GM21786 (cell line): ENCODE measurements around the gene NOP10.
"Not testable (repeated sequence)": the region's sequence is repeated elsewhere in the genome, so short reads cannot be mapped to it uniquely, and the experiment has no call there.

Experiments used
- ATAC-seq: cut with Tn5 transposase; IDR thresholded peaks from one replicate; pipeline ENCODE4 v1.9.1; 2021; ENCODE audit not compliant: unreplicated experiment

Gene NOP10

DNA sequence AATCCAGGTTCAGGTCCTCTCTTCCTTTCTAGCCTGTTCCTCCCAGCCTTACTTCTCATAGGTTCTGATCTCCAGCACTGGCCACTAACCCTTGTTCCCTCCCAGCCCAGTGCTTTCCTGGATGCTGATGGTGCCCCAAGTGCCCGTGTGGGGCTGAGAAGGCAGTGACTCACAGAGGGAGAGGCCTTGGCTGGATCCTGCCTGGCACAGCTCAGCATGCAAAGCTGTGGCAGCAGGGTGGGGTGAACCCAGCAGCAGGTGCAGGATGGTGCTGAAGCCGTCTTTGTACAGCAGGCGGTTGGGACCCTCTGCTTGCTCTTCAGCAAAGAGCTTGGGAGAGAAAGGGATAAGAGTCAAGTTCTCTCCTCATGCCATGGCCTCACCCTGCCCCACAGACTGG is 16.5 kb upstream of the NOP10 start:
- no peak for ATAC-seq

DNA sequence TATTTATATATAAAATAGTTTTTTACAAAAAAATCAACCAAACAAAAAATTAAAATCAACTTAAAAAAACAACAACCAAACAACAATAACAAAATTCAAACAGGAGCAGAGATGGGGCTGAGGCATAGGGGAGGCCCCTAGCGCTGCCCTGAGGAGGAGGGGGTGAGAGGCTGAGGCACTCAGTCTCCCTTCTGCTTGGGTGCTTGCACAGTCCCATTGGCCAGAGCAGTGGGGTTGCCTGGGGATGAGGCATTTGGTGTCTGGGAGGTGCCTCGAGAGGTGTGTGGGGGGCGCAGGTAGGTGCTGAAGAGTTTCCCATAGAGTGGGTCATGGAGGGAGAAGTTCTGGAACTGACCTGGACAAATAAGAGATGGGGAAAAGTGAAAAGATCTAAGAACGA is 16.0 kb upstream of the NOP10 start:
- no peak for ATAC-seq

DNA sequence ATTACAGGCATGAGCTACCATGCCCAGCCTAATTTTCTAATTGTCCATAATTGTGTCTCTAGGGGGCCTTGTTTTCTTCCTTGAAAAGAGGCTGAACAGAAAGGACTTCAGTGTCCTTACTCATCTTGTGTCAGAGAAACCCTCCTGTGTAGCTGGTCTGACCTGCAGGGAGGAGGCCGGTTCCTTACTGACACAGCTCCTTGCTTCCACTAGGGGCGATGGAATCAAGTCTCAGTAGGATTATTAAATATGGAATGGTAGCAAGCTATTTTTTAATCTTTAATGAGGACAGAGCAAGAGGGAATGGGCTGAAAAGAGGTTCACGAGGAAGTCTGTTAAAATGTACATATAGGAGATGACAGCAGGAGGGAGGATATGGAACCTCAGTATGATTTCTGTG is 15.4 kb upstream of the NOP10 start:
- ATAC-seq: no peak

DNA sequence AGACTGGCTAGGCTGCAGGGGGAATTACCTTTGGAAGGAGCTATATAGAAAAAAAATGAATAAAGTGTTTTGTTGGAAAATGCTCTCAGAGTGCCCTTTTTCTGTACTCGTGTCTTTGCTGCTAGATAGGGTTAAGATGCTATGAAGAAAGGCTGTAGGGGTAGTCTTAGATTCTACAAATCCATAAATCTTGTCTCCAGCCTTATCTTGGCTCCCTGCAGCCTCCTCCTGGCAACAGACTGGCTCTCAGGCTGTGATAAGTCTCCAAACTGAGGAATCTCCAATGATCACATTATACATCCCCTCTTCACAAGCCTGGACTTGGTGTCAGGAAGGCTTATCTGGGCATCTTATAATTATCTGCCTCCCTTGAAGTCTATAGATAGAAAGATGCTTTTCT is 14.7 kb upstream of the NOP10 start:
- ATAC-seq: no peak

DNA sequence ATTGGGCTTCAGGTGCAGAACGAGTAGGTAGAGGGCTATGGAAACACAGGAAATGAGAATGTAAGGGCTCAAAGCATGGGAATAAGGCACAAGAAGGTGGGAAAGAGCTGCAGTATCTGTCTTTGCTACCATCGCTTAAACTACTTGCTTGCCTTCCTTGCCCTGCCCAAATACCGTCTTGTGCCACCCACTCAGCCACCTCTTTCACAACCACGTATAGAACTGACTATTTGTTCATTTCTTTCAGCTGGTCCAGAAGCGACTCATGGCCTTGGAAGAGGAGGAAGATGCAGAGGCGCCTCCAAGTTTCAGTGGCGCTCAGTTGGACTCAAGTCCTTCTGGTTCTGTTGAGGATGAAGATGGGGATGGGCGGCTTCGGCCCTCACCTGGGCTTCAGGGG is 12.3 kb upstream of the NOP10 start:
- ATAC-seq: no peak

DNA sequence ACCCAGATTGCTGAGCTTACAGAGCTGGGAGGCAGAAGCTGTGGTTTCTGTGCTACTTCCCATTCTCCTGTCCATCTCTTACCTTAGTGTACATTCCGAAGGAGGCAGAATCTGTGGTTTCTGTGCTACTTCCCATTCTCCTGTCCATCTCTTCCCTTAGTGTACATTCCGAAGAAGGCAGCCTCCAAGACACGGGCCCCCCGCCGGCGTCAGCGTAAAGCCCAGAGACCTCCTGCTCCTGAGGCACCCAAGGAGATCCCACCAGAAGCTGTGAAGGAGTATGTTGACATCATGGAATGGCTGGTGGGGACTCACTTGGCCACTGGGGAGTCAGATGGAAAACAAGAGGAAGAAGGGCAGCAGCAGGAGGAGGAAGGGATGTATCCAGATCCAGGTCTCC is 11.3 kb upstream of the NOP10 start:
- ATAC-seq: no peak

DNA sequence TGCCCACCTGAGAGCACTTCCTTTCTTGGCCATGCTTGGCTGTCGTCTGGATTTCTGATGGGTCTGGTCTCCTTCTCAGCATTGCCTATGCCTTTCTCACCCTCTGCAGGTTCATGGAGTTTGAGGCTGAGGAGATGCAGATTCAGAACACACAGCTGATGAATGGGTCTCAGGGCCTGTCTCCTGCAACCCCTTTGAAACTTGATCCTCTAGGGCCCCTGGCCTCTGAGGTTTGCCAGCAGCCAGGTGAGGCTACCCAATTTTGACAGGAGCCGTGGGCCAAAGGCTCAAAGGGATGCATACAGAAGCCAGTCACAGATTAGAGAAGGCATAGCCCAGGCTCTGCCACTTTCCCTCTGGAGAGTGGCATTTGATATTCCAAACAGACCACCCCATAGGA is 10.7 kb upstream of the NOP10 start:
- no peak for ATAC-seq

DNA sequence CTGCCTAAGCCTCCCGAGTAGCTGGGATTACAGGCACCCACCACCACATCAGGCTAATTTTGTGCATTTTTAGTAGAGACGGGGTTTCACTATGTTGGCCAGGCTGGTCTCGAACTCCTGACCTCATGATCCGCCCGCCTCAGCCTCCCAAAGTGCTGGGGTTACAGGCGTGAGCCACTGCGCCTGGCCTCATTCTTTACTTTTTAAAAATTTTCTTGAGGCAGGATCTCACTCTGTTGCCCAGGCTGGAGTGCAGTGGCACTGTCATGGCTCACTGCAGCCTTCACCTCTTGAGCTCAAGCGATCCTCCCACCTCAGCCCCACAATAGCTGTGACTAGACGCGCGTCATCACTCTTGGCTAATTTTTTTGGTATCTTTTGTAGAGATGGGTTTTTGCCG is 10.1 kb upstream of the NOP10 start:
- ATAC-seq: not testable (repeated sequence)

DNA sequence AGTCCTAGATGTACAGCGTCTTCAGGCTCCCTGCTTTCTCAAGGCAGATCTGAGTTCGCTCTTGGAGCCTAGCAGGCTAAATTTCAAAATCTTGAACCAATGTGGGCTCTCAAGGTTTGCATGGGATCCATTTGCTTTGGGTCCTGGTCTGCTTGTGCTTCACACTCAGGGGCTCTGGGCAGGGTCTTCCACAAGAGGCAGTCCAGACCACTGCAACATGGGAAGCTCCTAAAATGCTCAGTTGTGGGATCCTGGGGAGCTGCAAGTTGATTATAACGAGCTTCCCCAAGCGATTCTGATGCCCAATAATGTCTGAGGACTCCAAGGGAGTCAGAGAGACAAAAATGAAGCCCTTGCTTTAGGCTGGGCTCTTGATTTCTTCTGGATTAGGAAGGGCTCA is 6.8 kb upstream of the NOP10 start:
- ATAC-seq: no peak

DNA sequence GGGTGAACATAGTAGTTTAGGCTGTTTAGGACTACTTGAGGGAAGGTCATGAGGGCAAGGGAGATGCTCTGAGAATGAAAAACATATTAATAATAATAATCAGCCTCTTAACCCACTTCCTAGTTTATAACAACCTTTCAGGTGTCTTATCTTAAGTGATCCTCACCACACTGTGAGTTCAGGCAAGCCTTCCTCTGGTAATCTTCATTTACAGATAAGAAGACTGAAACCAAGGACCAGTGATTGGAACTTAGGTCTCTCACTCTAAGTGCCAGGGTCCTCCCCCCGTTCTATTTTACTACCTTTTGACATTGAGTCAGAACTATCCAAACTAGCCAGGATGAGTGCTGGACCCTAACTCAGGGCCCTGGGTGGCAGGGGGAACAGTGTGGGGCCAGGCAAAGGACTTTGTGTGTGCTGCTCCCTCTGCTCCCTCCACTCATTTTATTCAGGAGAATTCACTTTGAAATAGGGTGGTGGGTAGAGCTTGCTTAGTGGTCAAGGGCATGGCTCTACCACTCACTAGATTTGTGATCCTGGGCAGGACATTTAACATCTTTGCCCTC is 5.9 kb upstream of the NOP10 start:
- no peak for ATAC-seq

DNA sequence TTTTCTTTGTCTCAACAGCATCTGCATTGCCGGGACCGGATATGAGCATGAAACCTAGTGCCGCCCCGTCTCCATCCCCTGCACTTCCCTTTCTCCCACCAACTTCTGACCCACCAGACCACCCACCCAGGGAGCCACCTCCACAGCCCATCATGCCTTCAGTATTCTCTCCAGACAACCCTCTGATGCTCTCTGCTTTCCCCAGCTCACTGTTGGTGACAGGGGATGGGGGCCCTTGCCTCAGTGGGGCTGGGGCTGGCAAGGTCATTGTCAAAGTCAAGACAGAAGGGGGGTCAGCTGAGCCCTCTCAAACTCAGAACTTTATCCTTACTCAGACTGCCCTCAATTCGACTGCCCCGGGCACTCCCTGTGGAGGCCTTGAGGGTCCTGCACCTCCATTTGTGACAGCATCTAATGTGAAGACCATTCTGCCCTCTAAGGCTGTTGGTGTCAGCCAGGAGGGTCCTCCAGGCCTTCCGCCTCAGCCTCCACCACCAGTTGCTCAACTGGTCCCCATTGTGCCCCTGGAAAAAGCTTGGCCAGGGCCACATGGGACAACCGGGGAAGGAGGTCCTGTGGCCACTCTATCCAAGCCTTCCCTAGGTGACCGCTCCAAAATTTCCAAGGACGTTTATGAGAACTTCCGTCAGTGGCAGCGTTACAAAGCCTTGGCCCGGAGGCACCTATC is 5.2 kb upstream of the NOP10 start:
- no peak for ATAC-seq

DNA sequence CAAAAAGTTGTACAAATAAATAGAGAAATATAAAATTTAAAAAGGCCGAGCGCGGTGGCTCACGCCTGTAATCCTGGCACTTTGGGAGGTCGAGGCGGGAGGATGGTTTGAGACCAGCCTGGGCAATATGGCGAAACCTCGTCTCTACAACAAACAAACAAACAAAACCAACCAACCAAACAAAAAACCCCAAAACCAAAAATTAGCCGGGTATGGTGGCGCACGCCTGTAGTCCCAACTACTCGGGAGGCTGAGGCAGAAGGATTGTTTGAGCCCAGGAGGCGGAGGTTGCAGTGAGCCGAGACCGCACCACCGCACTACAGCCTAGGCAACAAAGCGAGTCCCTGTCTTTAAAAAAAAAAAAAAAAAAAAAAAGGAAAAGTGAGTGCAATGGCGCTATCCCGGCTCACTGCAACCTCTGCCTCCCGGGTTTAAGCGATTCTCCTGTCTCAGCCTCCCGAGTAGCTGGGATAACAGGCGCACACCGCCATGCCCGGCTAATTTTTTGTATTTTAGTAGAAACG is 661 bp downstream of the NOP10 start:
- not testable (repeated sequence) for ATAC-seq

DNA sequence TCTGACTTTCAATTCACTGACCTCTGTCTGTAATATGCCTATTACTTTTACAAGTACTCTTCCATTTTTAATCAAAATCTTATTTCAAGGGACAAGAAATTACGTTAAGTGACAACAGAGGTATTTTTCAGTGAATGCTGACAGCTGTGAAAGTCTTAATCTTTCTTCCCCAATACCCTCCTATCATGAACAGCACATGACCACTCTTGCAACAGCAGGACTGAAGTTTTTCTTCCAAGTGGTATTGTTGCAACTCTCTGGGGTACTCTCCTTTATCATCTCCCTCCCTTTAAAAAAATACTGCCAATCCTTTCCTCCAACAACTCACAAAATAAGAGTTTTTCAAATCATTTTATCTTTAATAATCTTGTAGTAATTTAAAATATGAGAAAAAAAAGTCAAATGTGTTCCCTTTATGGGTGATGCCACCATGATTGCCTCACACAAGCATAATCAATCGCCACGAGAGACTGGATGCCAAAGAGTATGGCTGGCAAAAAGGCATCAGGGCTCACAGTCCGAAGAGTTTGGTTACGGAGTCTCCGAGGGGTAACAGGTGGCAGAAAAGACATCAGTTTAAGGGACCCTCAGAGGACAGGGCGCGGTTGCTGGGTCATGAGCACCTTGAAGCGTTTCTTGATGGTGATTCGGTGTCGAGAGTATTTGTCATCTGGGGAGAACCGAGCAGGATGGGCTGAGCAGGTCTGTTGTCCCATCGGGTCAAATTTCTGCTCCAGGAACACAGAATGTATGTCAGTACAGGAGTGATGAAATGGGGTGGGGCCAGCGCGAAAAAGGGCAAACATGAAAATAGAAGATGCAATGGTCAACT is 1.3 kb downstream of the NOP10 start:
- no peak for ATAC-seq

DNA sequence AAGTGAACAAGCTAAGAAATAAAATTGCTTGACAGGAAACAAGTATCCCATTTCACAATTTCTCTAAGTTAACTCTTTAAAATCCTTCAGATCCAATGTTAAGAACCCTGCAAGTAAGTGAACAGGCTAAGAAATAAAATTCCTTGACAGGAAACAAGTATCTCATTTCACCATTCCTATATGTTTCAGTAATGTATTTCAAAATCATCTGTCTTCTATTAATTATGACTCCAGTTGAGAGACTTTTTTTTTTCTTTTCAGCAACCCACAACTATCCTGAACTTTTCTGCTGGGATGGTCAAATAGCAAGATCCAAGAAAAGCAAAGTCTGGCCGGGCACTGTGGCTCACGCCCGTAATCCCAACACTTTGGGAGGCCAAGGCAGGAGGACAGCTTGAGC is 3.0 kb downstream of the NOP10 start:
- ATAC-seq: no peak

DNA sequence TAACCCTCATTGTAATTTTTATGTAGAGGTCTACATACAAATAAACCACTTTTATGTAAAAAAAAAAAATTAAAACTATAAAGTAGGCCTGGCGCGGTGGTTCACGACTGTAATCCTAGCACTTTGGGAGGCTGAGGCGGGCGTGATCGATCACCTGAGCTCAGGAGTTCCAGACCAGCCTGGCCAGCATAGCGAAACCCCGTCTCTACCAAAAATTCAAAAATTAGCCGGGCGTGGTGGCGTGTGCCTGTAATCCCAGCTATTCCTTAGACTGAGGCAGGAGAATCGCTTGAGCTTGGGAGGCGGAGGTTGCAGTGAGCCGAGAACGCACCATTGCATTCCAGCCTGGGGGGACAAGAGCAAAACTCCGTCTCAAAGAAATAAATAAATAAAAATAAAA is 4.6 kb downstream of the NOP10 start:
- no peak for ATAC-seq

DNA sequence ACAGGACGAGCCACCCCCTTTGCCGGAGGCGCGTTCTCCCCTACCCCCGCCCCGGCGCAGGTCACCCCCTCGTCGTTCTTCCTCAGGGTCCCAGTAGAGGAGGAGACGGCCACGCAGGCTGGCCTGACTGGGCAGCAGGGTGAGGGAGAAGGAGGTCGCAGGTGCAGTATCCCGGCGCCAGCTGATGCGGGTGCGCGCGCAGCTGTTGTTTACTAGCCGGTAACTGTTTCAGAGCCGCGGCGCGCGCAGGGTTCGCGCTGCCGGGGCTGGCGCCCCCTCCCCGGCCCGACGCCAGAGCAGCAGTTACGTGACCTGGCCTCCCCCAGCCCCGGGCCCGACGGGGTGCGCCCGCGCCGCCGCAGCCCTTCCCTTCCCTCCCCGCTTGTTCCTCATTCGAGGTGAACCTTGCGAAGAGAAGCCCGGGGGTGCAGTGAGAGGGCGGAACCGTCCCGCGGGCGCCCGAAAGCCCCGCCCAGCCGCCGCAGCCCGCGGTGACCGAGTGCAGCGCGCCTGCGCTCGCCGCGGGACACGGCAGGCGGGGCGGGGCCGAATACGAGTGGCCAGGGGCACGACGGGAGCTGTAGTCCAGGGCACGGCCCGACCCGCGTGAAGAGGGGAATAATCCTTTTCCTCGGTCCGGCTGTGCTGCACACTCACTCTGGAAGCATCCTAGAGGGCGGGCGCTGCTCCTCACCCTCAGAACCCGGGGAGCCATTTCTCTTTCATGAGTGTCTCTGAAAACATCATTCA is 5.2 kb downstream of the NOP10 start, which contains the start of gene SLC12A6:
Gene SLC12A6 (minus strand): TSS at position 225 of the 750 bp plus-strand sequence. CDS start 1,101 bp downstream, outside the sequence.
- ATAC-seq: peak; percentile 64

DNA sequence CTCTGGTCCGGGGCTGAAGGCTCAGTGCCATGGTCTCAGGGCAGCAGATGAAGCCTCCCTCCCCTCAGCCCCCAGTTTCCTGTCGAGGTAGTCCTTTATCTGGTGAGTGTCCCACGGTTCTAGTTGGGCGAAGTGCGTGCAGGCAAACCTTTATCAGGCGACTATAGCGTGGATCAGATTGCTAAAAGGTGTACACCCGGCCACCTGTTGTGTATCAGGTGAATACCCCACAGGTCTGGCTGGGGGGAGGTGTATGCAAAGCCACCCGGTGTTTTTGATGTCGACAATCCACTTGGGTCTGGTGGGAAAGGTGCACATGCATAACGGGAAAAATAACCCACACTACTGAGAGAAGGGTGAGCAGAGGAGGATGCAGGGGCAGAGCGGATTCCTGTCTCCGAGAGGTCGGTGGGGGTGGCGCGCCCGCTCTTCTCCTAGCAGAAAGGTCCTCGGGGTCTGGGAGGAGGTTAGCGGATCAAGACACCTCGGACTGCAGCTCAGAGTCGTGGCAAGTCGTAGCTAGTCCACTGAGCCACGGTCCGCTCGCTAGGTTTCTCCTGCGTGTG is 5.9 kb downstream of the NOP10 start:
- ATAC-seq: no peak

DNA sequence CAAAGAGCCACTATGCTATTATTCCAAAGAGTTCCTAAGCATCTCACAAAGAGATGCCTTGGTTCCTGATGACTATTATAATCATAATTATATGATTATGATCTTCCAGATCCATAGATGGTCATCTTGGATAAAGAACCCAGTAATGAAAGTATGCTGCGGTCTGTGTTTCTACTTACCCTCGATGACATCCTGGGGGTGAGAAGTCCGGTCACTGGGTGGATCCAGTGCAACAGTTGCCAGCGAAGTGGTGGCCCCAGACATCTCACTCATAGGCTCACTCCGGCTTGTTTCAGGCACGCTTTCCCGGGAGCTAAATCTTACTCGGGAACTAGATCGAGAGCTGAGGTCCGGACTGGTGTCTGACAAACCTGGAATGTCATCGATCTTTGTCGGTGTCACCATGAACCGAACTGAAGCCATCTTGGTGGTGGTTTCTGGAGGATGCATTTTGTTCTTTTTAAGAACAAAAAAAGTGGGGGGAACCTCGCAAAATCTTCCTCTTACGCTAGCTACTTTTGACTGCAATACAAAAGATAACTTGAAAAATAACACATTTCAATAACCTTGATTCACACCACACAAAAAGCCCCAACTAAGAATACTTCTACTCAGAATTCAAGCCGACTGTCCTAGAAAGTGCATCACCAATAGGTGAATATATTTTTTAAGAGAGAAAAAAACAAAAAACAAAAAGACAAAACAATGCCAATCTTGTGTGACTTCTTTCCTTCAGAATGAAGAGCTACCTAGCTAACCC is 6.5 kb downstream of the NOP10 start:
- ATAC-seq: no peak

DNA sequence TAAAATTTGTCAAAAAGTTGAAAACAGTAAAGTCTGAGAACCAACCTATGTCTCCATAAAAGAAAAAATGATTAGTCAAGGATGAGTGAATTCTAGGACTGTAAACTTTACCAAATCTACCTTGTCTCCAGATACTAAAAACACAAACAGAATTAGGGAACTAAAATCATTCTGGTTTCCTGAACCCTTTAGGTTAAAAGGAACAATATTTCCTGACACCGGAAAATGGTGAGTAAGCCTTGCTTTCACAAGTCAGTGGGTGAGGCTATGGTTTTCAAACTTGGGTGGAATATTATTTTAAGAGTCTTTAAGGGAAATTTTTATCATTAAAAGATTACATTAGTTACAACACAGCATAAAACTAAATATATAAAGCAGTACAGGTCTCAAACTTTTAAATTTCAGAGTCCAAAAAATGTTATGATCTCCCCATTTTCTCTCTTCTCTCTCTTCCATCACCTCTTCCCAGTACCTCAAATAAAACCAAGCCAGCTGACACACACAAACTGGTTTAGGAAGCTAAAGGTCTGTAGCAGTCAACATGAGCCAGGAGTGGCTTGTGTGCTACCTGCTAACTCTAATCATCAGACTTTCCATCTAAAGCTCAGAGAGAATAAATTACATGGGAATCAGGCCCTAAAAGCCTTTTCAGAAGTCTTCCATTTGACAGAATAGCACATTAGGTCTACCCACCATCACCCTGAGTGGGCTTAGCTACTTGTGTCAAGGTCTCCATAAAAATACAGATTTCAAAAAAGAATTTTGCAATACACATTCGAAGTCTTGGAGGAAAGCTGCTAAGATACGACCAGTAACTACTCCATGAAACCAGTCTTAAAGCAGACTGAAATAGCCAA is 7.5 kb downstream of the NOP10 start:
- no peak for ATAC-seq
